ENCODE measurements around the gene EPN2.

Gene EPN2

DNA sequence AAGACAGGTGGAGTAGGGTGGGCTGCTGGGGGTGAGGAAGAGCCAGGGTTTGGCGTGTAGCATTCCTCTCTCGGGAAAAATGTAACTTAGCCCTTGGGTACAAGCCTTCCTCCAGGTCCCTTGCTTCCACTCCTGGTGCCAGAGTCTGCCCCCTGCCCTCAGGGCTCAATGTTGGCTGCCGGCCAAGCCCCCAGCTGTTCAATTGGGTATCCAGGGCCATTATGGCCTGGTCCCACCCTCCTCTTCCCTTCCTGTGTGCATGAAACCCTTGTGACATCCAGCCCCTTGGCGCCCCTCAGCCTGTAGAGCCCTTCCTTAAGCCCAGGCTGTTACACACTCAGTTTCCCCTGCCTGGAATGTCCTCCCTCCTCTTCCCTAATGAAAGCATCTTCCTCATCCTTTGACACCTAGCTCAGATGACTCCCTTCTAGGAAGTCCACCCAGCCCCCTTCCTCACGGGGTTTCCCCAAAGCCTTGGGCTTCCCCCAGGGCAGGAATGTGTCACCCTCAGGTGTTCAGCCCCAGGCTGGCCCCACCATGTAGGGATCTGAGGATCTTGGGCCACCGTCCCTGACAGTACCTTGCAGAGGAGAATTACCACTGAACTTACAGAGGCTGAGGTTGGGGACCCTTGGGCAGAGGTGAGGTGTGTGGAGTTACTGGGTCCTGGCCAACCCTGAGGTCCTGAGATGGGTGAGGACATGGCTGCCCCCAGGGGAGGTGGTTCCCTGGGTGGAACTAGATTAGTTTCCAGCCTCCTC is 95.4 kb downstream of the EPN2 start:
- no peak for DNase-seq

DNA sequence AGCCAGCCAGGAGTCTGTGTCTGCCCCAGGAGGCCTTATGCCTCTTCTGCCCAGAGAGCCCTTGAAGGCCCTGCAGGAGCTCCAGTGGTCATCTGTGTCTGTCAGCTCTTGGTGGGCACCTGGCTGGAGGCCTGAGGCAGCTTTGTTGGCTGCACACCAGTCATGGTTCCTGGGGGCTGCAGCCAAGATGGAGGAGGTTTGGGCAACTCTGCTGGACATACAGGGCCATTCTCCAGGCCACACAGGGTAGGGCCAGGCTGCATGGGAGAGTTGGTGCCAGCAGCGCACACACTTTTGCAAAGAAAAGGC is 95.9 kb downstream of the EPN2 start:
- no peak for DNase-seq

DNA sequence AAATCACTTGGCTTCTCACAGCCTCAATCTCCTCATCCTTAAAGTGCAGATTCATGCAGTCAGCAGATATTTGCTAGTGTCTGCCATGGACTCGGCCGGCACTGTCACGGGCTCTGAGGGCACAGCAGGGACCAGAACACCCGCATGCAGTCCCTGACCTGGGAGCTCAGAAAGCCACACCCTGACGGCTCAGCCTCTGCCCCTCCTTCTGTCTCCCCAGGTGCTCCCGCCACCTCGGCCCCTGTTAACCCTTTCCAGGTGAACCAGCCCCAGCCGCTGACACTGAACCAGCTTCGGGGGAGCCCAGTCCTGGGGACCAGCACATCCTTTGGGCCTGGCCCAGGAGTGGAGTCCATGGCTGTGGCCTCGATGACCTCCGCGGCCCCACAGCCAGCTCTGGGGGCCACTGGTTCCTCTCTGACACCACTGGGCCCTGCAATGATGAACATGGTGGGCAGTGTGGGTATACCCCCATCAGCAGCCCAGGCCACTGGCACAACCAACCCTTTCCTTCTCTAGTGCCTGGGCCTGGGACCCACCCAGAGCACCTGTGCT is 96.6 kb downstream of the EPN2 start:
- no peak for DNase-seq

DNA sequence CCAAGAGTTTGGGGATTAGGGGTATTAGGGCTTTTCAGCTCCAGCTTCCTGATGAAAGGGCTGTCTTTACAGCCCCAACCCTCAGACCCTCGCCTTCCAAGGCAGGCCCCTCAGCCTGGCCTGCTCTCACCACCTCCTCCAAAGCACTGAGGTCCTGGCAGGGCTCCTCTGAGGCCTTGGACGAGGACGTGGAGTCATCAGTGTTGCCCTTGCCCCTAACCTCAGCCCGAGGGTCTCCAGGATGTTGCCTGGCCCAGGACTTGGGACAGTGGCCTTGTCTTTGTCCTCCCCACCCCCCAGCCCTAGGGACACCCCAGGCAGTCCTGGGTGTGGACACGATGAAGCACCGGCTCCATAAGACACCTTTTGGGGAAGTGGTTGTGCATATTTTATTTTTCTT is 97.2 kb downstream of the EPN2 start:
- DNase-seq, result no peak

DNA sequence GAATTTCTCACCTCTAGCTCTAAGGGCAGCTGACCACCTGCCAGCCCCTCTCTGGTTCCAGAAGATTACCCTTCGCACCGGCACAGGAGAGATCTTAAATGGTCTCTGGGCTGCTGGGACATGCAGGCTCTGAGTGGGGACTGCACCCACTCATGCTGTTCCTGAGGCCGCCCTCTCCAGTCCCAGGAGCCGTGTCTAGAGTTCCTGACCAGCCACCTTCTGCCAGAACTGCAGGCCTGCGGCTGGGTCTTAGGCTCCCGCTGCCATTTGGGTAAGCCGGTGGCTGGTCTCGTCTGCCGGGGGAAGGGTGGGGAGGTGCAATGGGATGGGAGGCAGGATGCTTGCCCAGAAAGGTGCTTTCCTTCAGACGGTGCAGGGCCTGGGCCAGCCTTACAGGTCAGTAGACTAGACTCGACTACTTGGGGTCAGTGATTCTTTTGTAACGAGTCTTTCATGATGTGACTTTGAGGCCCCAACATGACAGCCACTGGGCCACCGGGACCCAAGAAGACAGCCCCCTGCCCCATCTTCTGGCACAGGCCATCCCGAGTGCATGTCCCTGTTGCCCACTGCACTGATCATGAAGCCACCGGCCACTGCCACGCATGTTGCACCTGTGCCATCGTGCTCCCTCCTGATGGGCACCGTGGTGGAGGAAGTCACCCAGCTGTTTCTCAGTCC is 98.9 kb downstream of the EPN2 start:
- no peak for DNase-seq

DNA sequence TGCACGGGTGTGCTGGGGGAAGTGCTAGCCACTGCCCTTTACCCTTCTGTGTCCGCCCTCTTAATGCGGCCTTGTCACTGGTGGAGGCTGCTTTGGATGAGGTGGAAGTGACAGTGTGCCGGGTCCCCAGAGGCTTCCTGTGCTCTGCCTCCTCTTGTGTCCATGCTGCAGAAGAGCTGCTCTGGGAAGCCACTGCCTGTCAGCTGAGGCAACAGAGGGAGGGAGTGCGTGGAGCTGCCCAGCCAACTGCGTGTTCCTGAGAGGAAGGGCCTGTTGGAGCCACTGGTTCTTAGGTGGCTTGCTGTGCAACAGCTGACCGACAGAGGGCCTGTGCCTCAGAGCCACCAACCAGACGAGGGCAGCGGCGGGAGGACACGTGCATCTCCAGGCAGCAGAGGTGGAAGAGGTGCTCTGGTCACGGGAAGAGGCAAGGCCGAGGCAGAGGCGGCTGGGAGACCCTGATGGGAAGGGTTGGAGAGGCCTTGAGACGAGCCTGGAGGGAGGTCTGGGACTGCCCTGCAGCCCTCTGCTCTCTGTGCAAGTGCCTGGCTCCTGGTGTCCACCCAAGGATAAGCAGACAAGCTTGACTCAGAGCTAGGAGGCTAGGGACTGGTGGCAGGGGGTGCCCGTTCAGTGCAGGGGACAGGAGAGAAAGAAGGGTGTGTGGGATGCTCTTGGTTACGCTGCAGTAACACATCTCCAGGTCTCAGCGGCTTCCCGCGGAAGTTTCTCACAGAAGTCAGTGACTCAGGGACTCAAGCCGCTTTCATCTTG is 100.0 kb downstream of the EPN2 start:
- DNase-seq, result no peak

DNA sequence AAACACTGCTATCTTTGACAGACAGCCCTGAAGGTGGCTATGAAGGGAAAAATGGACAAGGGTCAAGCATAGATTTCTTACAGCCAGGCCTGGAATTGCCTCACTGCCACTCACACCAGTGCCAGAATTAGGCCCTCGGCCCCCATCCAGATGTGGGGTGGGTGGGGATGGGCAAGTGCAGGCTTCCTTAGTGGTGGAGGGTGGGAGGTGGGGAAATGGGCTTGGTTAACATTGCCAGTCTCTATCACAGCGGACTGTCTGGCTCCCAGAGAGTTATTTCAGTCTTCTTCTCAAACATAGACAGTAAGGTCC is 100.5 kb downstream of the EPN2 start:
- DNase-seq, result no peak

DNA sequence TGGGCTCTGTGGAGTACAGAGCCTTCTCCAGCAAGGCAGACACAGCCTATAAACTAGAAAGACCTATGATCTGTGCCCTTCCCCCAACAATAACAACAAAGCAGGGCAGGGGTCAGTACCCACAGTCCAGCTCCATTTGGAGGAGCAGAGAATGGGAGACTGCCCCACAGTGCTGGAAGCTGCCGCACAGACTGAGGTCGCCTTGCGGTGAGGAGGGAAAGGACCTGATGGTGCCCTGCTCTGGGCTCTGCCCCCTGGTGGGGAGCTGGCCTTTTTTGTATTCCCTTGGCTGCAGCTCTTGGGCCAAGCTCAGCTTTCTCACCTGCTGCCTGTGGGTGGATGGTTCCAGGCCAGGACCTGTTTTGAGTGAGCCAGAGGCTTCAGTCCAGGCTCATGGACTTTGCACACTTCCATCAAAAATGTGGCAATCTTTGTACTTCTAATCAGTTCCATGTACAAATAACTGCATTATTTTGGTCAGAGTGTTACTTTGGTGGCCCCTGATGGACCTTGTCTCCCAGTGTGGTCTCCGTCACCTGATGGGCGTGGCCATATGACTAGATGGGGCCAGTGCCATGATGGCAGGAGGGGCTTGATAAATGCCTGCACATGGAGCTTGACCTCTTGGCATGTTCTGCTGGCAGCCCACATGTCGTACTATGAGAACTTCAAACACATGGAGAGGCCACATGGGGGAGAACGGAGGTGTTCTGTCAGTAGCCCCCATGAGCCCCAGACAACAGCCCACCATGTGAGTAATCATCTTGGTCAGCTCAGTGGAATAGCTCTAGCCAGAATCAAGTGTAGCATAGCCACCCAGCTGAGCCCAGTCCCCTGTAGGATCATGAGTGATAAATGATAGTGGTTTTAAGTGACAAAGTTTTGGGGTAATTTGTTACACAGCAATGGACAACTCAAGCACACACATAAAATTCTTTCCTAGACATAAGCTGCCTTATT is 101.1 kb downstream of the EPN2 start:
- peak; percentile 57 for DNase-seq

DNA sequence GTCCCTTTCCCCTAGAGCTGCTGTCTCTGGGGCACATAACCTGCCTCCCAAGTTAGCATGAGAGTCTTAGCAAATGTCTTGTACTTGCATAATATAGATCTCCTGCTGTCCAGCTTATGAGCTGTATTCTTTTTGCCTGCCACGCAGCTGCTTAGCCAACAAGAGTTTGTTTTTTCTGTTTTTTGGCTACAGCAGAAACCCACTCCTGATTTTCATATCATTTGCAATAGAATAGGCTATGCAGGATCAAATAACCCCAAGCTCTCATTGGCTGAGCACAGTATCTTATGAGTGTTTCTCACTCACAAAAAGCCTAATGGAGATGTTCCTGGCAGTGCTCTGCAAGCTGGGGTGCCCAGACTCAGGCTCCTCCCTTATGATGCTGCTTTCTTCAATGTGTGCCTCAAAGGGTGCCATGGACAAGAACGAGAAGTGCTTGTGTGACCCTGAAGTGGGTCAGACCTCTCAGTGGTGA is 102.2 kb downstream of the EPN2 start:
- DNase-seq, result no peak

DNA sequence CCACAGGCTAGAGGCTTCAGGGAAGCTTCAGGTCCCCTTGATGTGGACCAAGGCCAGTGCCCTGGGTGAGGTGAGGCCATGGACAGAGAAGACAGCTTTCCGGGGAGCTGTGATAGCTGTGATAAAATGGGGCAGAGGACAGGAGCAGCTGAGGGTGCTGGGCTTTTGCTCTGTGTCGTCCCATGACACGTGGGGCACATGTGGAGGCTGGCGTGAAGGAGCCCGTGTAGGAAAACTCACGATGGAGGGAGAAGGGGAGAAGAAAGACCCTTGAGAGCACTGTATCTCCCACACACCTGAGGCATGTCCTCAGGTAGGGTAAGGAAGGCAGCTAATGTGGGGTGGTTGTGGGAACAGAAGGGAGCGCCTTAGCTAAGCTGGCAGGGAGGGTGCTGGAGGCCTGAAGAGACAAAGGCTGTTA is 104.1 kb downstream of the EPN2 start:
- no peak for DNase-seq

DNA sequence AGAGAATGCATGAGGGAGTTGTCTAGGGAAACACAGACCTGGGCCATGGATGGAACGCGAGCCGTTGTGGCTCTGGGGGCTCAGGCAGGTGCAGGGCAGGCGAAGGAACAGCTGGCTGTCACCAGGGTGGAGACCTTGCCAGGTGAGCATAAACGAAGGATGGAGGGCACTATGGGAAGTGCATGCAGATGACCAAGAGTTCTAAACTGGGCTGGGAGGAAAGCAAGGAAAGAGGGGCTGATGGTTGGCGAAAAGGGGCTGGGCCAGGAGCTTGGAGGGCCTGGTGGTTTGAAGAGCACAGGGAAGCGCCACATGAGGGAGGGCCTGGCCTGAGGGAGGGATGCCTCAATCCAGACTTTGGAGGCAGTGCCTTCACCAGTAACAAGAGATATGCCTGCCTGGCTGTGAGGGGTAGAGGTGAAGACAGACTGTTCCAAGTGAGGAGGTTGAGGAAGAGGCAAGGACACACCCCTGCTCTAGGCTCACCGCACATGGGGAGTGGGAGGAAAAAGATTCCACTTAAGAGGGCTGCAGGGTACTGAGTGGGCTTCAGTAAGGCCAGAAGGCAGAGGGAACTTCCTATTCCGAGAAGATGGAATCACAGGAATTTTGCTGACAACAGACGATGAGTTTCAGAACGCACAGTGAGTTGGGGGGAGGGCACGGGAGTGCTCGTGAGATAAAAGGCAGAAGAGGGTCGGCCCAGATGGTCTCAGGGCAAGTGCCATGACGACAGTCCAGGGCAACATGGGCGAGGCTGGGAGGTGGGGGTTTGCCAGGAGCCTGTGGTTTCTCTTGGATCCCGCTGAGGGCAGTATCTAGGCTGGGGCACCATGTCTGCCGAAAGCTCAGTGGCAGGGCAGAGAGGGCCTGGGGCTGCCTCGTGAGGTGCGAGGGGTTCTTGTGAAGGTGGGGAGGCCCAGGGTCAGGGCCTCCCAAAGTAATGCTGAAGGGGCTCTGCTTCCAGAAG is 104.8 kb downstream of the EPN2 start:
- DNase-seq, result no peak

DNA sequence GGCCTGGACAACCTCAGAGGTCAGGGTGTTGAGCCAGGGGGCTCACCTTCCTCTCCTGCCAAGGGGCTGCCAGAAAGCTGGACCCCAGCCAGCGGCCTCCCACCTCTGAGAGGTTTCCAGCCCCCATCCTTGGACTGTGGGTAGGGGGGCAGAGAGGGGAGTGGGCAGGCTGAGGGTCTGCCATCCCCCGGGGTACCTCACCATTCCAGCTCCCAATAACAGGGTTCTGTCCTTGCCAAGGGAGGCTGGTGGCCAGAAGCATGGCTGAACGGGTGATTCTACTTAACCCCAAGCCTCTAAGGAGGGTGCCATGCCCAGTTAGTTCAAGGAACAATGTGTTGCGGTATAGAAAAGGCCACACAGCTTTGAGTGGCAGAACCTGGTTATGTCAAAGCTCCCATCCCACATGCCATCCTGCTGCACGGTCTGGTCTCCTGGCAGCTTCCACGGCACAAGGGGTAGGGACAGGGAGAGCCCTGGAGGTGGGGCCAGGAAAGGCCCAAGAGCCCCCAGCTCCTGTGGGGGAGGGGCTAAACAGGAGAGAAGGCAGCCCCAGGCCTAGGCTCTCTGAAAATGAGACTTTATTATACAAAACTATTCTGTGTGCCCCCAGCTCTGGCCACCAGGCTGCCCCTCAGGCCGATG is 105.6 kb downstream of the EPN2 start:
- DNase-seq, result no peak

DNA sequence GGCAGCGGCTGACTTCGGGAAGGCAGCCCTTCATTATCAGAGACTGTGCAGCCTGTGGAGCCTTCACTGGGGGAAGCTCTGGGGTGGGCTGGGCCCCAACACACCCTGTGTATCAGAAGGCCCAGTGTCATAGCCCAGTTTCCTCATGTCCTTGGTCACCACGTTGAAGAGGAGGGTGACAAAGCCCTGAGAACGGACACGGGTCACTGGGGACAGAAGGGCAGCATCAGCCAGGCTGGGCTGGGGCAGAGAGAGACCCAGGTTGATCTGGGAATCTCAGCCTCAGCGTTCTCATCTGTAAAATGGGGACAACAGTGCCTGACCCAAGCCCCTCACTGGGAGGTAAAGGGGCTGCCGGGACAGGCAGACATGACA is 106.1 kb downstream of the EPN2 start:
- DNase-seq, result no peak

DNA sequence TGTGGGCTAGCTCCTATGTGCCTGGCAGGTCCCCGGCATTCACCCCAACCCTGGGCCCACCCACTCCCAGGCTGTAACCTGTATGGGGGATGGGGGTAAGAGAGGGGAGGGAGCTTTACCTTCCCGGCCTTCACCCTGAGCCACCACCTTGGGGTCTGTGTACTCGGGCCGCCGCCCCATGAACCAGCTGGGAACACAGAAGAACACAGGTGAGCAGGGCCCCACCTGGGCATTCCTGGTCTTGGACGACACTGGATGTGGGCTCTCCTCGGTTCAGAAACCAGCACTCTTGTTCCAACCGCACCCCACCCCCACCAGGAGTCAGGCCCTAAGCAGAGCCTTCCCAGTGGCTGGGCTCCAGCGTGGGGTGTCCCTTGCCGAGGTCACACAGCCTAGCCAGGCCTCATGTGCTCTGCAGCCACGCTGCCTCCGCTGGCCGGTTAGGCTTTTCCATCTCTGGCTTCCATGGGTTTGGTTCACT is 106.5 kb downstream of the EPN2 start:
- DNase-seq, result no peak

DNA sequence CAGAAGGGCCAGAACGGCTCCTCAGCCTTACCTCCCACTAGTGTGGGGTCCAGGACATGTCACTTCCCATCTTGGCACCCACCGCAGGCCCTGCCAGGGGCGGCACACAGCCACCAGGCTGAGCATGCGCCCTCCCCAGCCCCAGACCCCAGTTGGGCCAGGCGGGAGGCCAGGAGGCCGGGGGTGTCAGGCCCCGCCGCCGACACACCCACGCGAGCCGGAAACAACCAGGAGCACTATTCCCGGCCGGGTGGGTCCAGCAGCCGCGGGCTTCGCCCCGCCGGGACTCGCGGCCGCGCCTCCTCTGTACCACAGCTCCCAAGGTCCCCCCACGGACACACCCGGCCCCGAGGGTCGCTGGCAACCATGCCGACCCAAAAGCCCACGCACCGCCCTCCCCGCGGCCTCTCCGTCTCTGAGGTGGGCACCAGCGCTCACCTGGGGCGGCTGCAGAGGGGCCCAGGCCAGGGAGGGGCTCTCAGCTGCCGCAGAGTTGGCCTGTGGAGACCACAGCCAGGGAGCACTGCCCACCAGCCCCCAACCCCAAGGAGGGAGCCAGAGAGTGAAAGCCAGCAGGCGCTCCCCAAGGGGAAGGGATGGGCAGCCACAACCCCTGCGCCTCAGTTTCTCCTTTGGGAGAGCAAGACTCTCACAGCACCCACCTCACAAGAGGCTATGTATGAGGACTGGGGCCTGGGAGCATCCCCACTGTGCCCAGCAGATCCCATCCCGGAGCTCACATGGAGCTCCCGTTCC is 107.3 kb downstream of the EPN2 start:
- no peak for DNase-seq

DNA sequence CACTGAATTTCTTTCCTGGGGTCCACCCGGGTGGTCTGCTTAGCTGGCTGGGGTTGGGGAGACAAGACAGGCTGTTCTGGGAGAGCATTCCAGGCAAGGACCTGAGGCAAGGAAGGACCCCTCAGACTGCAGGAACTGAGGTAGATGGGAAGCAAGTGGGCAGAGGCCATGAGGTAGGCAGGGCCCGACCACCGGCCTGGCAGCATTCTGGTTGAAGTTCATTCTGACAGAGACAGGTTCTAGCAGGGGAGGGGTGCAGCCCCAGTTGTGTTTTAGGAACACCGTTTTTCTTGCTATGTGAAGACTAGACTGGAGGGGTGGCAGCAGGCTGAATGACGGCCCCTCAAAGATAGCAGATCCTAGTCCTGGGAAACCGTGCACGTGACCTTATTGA is 107.9 kb downstream of the EPN2 start:
- DNase-seq, result no peak

DNA sequence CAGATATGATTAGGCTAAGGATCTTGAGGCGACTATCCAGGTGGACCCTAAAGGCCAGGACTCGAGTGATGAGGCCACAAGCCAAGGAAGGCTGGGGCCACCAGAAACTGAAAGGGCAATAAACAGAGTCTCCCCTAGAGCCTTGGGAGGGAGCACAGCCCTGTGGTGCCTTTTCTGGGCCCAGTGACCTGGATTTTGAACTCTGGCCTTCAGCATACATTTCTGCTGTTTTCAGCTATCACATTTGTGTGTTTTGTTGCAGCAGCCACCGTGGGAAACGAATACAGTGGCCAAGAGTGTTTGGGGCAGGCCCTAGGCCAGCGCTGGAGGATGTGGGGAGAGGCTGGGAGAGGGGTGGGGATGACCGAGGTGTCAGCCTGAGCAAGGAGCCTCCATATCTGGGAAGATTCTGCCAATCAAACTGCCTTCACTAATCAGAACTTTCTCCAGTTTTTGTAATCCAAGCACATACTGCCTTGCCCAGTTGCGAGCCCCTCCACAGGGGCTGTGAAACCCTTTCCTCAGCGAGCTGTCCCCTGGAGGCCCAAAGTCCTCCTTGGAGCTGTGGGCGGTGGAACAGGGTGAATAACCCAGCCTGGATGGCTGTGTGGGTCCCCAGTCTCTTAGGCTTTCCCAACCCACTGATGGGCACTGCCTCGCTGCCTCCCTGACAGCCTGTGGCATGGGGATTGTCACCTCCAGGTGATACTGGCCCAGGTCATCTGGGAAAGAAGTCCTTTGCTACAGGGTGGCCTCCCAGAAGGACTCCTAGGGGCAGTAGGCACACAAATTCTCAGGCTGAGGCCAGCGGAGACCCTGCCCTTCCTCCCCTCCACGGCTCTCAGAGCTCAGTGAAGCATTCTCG is 108.6 kb downstream of the EPN2 start:
- no peak for DNase-seq

DNA sequence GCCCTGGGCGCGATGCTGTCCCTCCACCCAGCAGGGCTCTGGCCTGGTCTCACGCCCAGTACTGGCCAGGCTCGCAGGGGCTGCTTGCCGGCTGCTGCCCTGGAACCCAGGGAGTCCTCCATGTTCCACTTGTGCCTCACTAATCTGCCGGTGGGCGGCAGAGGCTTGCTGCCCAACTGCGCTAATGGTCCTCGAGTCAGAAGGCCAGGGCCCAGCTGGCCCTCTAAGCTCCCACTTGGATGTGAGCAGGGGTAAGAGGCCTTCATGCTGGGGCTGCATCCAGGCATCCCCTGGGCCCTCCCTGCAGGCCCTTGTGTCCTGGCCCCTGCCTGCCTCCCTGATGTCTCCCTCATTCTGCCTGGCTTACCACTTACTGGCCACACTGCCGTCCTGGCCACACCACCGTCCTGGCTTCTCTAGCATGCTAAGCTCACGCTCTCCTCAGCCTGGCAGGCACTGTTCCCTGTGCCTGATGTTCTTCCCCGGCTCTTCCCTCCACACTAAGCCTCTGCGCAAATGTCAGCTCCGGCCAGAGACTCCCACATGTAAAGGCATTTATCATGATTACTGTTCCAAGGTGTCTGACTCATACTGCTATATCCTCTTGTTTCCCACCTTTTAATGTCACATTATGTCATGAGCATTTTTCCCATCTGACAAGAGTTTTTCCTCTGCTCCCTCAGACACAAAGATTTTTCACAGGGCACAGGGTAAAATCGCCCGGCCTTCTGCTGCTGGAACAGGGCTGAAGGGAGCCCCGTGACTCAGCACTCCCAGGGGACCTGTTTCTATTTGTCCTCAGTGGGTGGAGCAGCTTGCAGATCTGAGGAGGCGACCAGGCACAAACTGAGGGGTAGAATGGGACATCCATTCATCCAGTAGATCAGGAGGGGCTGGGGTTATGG is 109.4 kb downstream of the EPN2 start:
- DNase-seq, result no peak

All from effector CD4-positive, alpha-beta T cell (primary cell).